ENCODE measurements around the gene KCNH2.

GRCh38 chr7:151024435-151025056 lies 46.4 kb upstream of the KCNH2 start, which contains the start of gene ATG9B:
- TF ChIP-seq CTCF (IDR thresholded peaks at IDR 0.05) (no peak), POLR2A (IDR thresholded peaks at IDR 0.05) (no peak)
